ENCODE data around the gene LHFPL6. TPM values are rescaled to one million over a fixed set of nuclear protein-coding genes. Genes with fewer than 3 reads are reported as not detected.

Gene LHFPL6
- total and polyA plus RNA-seq, 10 of the 15 experiments (the other 5 are each of a cell fraction or from before 2014, with no cell fraction given) = 0.11 to 4.6 (median 0.41) TPM

DNA sequence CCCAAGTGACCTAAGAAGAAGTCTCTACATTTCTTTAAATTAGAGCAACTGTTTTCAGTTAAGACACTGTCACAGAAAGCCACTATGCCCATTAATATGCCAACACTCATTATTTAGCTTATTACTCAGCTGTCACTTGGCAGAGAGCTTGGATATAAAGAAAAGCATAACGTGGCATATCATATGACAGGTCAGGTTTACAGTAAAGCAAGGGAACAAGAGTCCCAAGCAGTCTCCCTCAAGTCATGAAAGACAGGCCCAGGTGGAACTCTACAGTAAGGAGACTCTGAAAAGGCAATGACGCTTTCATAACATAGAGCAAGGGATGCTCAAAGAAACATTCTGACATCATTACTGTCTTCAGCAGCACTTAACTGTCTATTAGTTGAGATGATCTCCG, 6.3 kb downstream of the LHFPL6 start:
- H2AFZ ChIP-seq (ENCODE audit: control insufficient read depth, low read depth, low read length) = no peak overlapping the region
- TF ChIP-seq CHD1 (IDR thresholded peaks at IDR 0.05; ENCODE audit: low read depth, low read length) = no peak
- no peak for TF ChIP-seq SIN3A (IDR thresholded peaks at IDR 0.05; ENCODE audit: low read depth, low read length)
- TF ChIP-seq POLR2AphosphoS2 (IDR thresholded peaks at IDR 0.05; ENCODE audit: low read depth, low read length) = no peak
- no peak for TF ChIP-seq NRF1 (conservative IDR thresholded peaks at IDR 0.05; ENCODE audit: low read depth, low read length)
- TF ChIP-seq SIX5 (IDR thresholded peaks at IDR 0.05; ENCODE audit: low read depth, low read length, severe bottlenecking) = no peak
- no peak for FAIRE-seq
- no peak overlapping the region for H3K4me2 ChIP-seq (ENCODE audit: control insufficient read depth, insufficient read depth)
- no TSS peak for BruUV-seq (replicated peaks)
- no peak for DNase-seq (ENCODE audit: low read depth, low spot score)
- no peak overlapping the region for H3K27ac ChIP-seq (ENCODE audit: control insufficient read depth, insufficient read depth)
- no peaks in the 10 kb centered on the region for H3K79me2 ChIP-seq (ENCODE audit: control insufficient read depth, insufficient read depth, low read length)
- WGBS (ENCODE audit: insufficient coverage, insufficient replicate concordance, low lambda C conversion rate, missing lambda C conversion rate) = 59% methylated on average over 3 of the region's 3 CpGs
- SMC1A ChIA-PET (ENCODE audit: uncharacterized antibody, unreplicated experiment) = interaction anchor here (0.8 to 1.5 kb wide), 4 partner anchors 11 to 548 kb away, joined by 3 to 5 read pairs (median 4); no protein-coding TSS in a partner anchor
- peak; percentile 30 for ATAC-seq
- in situ Hi-C loops (cut with MboI) (no loop called here), intact Hi-C loops (cut with micrococcal nuclease; ENCODE audit: unreplicated experiment) (no loop called here)
- RAD21 ChIA-PET (ENCODE audit: unreplicated experiment) = no interaction called here
- H3K9me3 ChIP-seq (replicated peaks; ENCODE audit: control insufficient read depth, insufficient read depth, low read length) = no peaks in the 10 kb centered on the region
- CTCF ChIA-PET = interaction anchor here (0.7 to 1.6 kb wide), 4 partner anchors 15 to 296 kb away, joined by 3 to 4 read pairs (median 3); no protein-coding TSS in a partner anchor
- no peak overlapping the region for H3K4me3 ChIP-seq
- no peaks in the 10 kb centered on the region; a peak in 2 of 4 replicates for H3K27me3 ChIP-seq (replicated peaks in 1 of 2; ENCODE audit: control insufficient read depth in 2 of 2, insufficient read depth in 2 of 2, low read length in 1 of 2)
- no peak overlapping the region for H3K9ac ChIP-seq (ENCODE audit: control insufficient read depth, insufficient read depth, low read length)
- POLR2A ChIA-PET = interaction anchor here (1.0 kb wide), 1 partner anchor 58 kb away, joined by 3 read pairs; no protein-coding TSS in a partner anchor
- no peaks in the 10 kb centered on the region for H4K20me1 ChIP-seq (ENCODE audit: control insufficient read depth, insufficient read depth)
- H3K4me1 ChIP-seq (ENCODE audit: control insufficient read depth, insufficient read depth, low read length) = no peaks in the 10 kb centered on the region
- H3K36me3 ChIP-seq (ENCODE audit: control insufficient read depth in 2 of 2, insufficient read depth in 2 of 2, low read length in 1 of 2) = no peaks in the 10 kb centered on the region

DNA sequence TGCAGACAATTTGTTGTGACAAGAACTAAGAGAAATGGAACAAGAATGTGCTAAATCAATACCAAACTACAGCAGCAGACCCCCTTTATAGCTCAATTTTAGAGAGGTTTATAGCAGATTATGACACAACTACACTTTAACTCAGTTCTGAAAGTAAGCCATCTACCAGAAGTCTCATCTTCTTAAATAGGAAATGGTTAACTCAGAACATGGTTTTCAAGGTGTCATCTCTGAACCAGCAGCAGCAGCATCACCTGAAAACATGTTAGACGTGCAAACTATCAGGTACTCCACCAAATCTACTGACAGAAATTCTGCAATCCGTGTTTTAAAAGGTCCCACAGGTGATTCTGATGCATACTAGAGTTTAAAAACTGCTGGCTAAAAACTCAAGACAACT, 6.8 kb downstream of the LHFPL6 start:
- ATAC-seq (peak; percentile 16; the same call in 2 of the 3 replicates), DNase-seq (ENCODE audit: low read depth, low spot score) (no peak), FAIRE-seq (no peak)
- ChIA-PET POLR2A (interaction anchor here (1.0 kb wide), 1 partner anchor 57 kb away, joined by 3 read pairs; no protein-coding TSS in a partner anchor), SMC1A (ENCODE audit: uncharacterized antibody, unreplicated experiment) (interaction anchor here (0.8 to 1.5 kb wide), 5 partner anchors 11 to 548 kb away, joined by 3 to 5 read pairs (median 4); no protein-coding TSS in a partner anchor), RAD21 (ENCODE audit: unreplicated experiment) (no interaction called here), CTCF (interaction anchor here (0.7 to 1.6 kb wide), 4 partner anchors 15 to 297 kb away, joined by 3 to 4 read pairs (median 3); no protein-coding TSS in a partner anchor)
- Histone ChIP-seq H3K4me1 (ENCODE audit: control insufficient read depth, insufficient read depth, low read length) (no peaks in the 10 kb centered on the region), H3K79me2 (ENCODE audit: control insufficient read depth, insufficient read depth, low read length) (no peaks in the 10 kb centered on the region), H3K27ac (ENCODE audit: control insufficient read depth, insufficient read depth) (no peak overlapping the region), H3K4me2 (ENCODE audit: control insufficient read depth, insufficient read depth) (no peak overlapping the region), H3K9me3 (replicated peaks; ENCODE audit: control insufficient read depth, insufficient read depth, low read length) (no peaks in the 10 kb centered on the region), H3K27me3 (replicated peaks in 1 of 2; ENCODE audit: control insufficient read depth in 2 of 2, insufficient read depth in 2 of 2, low read length in 1 of 2) (no peaks in the 10 kb centered on the region; a peak in 2 of 4 replicates), H3K36me3 (ENCODE audit: control insufficient read depth in 2 of 2, insufficient read depth in 2 of 2, low read length in 1 of 2) (no peaks in the 10 kb centered on the region), H2AFZ (ENCODE audit: control insufficient read depth, low read depth, low read length) (no peak overlapping the region), H3K4me3 (no peak overlapping the region), H4K20me1 (ENCODE audit: control insufficient read depth, insufficient read depth) (no peaks in the 10 kb centered on the region), H3K9ac (ENCODE audit: control insufficient read depth, insufficient read depth, low read length) (no peak overlapping the region)
- intact Hi-C loops (cut with micrococcal nuclease; ENCODE audit: unreplicated experiment) (no loop called here), in situ Hi-C loops (cut with MboI) (no loop called here)
- no TSS peak for BruUV-seq (replicated peaks)
- TF ChIP-seq BMI1 (IDR thresholded peaks at IDR 0.05; ENCODE audit: borderline replicate concordance) (no peak), HDAC2 (IDR thresholded peaks at IDR 0.05) (no peak), ZNF217 (IDR thresholded peaks at IDR 0.05) (no peak)
- TF ChIP-seq, protein P1, sequence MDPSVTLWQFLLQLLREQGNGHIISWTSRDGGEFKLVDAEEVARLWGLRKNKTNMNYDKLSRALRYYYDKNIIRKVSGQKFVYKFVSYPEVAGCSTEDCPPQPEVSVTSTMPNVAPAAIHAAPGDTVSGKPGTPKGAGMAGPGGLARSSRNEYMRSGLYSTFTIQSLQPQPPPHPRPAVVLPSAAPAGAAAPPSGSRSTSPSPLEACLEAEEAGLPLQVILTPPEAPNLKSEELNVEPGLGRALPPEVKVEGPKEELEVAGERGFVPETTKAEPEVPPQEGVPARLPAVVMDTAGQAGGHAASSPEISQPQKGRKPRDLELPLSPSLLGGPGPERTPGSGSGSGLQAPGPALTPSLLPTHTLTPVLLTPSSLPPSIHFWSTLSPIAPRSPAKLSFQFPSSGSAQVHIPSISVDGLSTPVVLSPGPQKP (IDR thresholded peaks at IDR 0.05; ENCODE audit: low read depth, low read length) = no peak
- TF ChIP-seq, protein P2, sequence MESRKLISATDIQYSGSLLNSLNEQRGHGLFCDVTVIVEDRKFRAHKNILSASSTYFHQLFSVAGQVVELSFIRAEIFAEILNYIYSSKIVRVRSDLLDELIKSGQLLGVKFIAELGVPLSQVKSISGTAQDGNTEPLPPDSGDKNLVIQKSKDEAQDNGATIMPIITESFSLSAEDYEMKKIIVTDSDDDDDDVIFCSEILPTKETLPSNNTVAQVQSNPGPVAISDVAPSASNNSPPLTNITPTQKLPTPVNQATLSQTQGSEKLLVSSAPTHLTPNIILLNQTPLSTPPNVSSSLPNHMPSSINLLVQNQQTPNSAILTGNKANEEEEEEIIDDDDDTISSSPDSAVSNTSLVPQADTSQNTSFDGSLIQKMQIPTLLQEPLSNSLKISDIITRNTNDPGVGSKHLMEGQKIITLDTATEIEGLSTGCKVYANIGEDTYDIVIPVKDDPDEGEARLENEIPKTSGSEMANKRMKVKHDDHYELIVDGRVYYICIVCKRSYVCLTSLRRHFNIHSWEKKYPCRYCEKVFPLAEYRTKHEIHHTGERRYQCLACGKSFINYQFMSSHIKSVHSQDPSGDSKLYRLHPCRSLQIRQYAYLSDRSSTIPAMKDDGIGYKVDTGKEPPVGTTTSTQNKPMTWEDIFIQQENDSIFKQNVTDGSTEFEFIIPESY (IDR thresholded peaks at IDR 0.05) = no peak
- TF ChIP-seq, protein P3, sequence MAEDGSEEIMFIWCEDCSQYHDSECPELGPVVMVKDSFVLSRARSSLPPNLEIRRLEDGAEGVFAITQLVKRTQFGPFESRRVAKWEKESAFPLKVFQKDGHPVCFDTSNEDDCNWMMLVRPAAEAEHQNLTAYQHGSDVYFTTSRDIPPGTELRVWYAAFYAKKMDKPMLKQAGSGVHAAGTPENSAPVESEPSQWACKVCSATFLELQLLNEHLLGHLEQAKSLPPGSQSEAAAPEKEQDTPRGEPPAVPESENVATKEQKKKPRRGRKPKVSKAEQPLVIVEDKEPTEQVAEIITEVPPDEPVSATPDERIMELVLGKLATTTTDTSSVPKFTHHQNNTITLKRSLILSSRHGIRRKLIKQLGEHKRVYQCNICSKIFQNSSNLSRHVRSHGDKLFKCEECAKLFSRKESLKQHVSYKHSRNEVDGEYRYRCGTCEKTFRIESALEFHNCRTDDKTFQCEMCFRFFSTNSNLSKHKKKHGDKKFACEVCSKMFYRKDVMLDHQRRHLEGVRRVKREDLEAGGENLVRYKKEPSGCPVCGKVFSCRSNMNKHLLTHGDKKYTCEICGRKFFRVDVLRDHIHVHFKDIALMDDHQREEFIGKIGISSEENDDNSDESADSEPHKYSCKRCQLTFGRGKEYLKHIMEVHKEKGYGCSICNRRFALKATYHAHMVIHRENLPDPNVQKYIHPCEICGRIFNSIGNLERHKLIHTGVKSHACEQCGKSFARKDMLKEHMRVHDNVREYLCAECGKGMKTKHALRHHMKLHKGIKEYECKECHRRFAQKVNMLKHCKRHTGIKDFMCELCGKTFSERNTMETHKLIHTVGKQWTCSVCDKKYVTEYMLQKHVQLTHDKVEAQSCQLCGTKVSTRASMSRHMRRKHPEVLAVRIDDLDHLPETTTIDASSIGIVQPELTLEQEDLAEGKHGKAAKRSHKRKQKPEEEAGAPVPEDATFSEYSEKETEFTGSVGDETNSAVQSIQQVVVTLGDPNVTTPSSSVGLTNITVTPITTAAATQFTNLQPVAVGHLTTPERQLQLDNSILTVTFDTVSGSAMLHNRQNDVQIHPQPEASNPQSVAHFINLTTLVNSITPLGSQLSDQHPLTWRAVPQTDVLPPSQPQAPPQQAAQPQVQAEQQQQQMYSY (CRISPR knock-in tag; IDR thresholded peaks at IDR 0.05) = no peak
- WGBS (ENCODE audit: insufficient coverage, insufficient replicate concordance, low lambda C conversion rate, missing lambda C conversion rate) = 2% methylated on average over 2 of the region's 2 CpGs
